GM23338 (cell line): ENCODE measurements around the gene LCP2.

ENCODE experiments used
- EZH2phosphoT487 ChIP-seq: fragments of 200-600 bp; sonication (generic); IDR thresholded peaks from one replicate; pipeline ENCODE4 v1.8.1; 2018; ENCODE audit warnings: antibody characterized with exemption; ENCODE audit not compliant: unreplicated experiment
- POLR2AphosphoS5 ChIP-seq: IDR thresholded peaks from 2 replicates; pipeline ENCODE4 v1.6.1; 2016; ENCODE audit warnings: antibody characterized with exemption, low read depth

- TF ChIP-seq POLR2AphosphoS5 (no peak), EZH2phosphoT487 (no peak)
These were observed 5.1 kb downstream of the LCP2 start for GRCh38 chr5:170292179-170293104.
